DMS 273 treated with DMSO at 0.1 percent for 48 hours (cell line): ENCODE results near the gene ZNF611.
"Not testable (repeated sequence)": the region's sequence is repeated elsewhere in the genome, so short reads cannot be mapped to it uniquely, and the experiment has no call there.

Experiments
- DNase-seq: peaks from one replicate; lab custom pipeline; 2025; lab: John Stamatoyannopoulos, UW

Gene ZNF611

DNA sequence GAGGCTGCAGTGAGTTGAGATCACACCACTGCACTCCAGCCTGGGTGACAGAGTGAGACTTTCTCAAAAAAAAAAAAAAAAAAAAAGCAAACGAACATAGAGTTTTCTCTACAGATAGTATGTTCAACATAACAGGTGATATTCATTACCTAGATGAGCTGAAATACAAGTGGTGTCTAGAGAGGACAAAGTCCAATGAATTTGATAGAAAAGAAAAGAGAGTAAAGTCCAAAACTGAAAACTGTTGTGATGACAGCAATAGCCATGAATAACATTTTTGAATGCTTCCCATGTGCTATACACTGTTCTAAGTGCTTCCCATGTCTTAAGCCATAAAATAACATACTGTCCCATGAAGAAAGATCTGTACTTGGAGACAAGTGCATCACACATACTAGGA lies 53.6 kb downstream of the ZNF611 start:
- DNase-seq, result not testable (repeated sequence)

DNA sequence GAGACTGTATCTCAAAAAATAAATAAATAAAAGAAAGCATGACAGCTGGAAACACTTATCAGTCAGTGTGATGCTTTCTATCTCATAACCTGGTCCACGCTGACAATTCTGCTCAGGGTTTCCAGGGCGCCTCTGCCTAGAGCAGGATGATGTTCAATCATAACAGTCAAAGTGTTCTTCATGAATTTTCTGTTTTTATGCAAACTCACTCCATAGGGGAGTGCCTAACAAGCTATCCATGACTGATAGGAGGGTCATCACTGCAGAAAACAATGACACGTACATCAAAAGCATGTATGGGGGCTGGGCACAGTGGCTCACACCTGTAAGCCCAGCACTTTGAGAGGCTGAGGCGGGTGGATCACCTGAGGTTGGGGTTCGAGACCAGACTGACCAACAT lies 55.2 kb downstream of the ZNF611 start:
- no peak for DNase-seq

DNA sequence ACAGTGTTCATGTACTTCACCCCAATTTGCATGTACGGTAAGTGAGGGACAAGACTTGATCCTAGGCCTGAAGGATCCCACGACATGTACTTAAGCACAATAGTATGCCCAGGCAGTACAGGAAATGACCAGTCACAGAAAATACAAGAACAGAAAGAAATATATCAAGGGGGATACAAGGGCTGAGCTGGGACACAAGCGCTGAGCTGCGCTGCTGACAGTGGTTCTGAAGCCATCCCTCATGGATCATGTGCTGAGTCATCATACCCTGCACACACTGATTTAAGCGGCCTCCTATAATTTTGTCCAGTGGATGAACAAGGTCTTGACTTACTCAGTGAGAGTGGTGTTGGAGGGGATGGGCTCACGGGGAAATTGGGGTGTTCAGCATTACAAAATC lies 59.6 kb downstream of the ZNF611 start:
- not testable (repeated sequence) for DNase-seq

DNA sequence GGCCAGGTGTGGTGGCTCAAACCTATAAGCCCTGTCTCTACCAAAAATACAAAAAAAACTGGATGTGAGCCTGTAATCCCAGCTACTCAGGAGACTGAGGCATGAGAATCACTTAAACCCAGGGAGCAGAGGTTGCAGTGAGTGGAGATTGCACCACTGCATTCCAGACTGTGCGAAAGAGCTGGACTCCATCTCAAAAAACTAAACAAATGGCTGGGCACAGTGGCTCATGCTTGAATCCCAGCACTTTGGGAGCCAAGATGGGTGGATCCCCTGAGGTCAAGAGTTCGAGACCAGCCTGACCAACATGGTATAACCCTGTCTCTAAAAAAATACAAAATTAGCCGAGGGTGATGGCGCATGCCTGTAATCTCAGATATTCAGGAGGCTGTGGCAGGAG lies 61.8 kb downstream of the ZNF611 start:
- no peak for DNase-seq

DNA sequence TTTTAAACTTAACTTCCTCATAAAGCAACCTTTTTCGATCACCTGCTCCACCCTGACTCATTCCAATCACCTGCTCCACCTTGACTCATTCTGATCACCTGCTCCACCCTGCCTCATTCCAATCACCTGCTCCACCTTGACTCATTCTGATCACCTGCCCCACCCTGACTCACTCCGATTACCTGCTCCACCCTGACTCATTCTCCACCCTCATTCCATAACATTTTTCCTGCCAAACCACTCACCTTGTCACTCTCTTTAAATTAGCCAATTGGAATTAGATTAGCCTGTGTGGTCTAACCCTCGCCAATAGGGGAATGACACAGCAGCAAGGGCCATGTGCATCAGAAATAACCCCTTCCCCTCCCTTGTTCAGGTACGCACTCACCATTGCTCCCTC lies 64.8 kb downstream of the ZNF611 start:
- no peak for DNase-seq

DNA sequence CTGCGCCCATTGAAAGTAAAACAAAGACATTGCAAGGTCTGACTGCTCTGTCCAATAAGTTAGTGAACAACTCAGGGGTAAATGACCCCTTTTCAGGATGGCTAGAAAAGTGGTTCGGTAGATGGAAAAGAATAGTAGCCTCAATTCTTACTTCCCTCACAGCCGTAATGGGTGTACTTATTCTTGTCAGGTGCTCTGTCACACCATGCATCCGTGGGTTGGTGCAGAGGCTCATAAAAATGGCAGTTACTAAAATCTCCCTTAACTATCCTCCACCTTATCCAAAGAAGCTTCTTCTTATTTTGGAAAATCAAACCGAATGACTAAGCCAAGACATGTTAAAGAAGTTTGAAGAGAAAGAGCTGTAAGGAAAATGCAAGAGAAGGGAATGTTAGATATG lies 65.3 kb downstream of the ZNF611 start:
- DNase-seq, result no peak

DNA sequence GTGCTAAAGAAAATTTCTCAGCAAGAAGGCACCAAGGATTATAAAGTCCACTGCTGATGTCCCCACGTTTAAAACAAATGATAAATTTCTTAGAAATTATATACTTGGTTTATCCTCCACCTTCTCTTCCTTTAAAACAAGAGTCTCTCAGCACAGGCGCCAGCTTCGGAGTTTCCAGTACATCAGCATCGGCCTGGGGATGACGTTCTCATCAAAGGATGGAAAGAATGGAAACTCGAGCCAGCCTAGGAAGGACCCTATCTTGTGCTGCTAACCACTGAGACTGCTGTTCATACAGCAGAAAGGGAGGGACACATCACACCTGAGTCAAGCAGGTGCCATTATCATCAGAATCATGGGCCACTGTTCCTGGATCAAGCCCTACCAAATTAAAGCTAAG lies 66.9 kb downstream of the ZNF611 start:
- DNase-seq, result no peak

DNA sequence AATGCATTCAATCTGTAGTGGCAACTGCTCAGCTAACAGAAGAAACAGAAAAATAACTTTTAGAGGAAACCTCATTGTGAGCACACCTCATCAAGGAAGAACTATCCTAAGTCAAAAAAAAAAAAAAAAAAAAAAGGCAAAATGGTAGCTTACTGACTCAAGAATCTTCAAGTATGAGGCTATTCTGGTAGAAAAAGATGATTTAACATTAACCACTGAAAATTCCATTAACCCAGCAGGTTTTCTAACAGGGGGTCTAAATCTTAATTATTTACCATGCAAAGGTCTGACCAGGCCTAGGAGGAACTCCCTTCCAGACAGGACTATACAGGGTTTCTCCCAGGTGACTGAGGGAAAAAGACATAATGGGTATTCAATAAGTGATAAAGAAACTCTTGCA lies 68.3 kb downstream of the ZNF611 start:
- DNase-seq, result no peak

DNA sequence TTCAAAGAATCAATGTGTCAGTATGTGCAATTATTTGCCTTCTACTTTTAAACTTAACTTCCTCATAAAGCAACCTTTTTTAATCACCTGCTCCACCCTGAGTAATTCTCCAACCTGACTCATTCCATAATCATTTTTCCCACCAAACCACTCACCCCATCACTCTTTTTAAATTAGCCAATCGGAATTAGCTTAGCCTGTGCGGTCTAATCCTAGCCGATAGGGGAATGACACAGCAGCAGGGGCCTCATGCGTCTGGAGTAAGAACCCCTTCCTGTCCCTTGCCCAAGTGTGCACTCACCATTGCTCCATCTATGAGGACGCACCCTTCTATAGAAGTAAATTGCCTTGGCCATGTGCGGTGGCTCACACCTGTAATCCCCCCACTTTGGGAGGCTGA lies 69.3 kb downstream of the ZNF611 start:
- DNase-seq, result no peak

DNA sequence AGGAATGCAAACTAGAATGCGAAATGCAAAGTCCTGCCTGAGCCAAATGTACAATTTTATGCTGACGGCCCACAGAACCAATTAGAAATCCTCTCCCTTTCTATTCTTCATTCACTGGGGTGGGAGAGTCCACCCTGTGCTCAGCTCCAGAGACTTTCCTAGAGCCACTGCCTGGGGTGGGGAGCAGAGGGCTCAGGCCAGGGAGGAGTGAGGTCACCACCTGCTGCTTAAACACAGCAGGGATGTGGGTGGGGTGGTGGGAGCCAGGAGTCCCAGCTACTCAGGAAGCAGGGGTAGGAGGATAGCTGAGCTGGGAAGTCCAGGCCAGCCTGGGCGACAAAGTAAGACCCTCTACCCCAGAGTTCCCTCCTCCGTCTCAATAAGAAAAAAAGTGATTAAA lies 69.8 kb downstream of the ZNF611 start:
- no peak for DNase-seq

DNA sequence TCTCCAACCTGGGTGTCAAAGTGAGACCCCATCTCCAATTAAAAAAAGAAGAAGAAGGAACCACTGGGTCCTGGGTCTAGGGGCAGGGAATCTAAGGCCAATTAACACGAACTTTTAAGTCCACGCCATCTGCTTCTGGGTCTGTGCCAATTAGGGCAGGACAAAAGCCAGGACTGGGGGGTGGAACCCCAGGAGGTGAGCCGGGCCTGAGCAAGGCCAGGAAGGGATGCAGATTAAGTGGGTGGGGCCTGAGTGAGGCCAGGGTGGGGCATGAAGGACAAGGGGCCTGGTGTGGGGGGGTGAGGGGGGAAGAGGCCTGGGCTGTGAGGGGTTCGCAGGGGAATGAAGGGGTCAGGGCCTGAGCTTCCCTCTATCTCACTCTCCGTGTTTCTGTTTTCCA lies 70.4 kb downstream of the ZNF611 start:
- no peak for DNase-seq

DNA sequence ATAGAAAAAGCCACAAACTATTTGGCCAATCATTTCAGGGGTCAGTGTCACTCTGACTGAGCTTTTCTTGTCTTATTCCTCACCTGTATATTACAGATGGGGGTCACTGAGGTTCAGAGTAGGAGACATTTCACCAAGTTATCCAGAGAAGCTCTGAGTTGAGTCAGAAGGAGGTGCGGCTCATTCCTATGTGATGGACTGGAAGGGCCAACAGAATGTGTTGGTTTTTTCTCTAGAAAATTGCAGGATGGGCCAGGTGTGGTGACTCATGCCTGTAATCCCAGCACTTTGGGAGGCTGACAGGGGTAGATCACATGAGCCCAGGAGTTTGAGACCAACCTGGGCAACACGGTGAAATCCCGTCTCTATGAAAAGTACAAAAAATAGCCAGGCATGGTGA lies 72.2 kb downstream of the ZNF611 start:
- no peak for DNase-seq

DNA sequence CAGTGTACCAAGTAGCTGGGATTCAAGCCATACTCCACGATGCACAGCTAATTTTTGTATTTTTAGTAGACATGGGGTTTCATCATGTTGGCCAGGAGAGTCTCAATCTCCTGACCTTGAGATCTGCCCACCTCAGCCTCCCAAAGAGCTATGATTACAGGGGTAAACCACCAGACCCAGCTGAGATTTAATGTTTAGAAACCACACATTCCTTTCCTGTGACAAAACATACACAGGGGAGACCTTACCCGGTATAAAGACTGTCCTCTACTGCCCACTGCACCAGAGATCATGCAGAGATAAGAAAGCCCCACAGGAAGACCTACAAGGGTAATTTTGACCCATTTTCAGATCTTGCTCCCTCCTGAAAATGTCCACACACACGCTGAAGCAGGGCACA lies 73.9 kb downstream of the ZNF611 start:
- no peak for DNase-seq

DNA sequence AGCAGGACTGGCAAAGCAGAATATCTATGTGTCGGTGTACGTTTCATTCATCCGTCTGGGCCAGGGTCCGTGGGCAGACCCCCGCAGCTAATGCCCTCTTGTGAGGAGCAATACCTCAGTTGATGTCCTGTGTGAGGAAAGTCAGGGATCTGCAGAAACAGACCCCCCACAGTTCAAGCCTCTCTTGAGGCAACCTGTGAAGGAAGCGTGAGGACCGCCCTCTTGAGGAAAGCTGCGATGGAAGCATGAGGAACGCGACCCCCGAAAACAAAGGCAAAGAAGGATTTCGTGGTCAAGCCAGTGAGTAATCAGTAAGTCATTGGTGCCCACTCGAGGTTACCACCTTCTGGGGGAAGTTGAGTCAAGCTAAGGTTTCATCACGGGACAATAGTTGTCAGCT lies 75.8 kb downstream of the ZNF611 start:
- no peak for DNase-seq

DNA sequence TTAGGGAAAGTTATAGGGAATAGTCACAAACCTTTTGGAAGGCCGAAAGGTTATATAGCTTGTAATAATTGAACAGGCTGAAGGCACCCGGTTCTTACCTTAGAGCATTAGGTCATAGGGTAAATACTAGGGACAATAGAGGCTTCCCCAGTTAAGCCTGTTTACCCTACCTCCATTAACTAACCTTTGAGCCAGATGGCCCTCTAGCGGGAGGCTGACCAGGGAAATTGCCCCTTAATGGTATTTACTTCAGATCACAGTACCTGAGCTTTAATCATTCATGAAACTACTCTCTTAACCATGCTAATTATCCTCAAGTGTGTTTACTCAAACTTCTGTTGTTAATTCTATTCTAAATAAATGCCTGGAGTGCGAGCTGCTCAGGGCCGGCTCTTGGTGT lies 76.2 kb downstream of the ZNF611 start:
- DNase-seq, result no peak

DNA sequence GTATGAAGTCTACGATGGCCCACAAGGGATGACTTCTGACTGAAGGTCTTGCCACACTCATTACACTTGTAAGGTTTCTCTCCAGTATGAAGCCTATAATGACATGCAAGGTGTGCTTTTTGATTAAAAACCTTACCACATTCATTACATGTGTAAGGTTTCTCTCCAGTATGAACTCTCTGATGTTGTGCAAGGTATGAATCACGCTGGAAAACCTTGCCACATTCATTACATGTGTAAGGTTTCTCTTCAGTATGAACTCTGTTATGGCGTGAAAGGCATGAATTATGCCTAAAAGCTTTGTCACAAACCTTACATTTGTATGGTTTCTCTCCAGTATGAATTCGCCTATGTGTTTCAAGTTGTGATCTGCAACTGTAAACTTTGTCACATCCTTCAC lies 81.7 kb downstream of the ZNF611 start:
- no peak for DNase-seq
